Trophoblast cell (in vitro differentiated cells and primary cell): Measurements from ENCODE around the gene PDCD6IP.
A peak's percentile ranks its signal among the peaks of the same experiment; 100 is the strongest.

Source experiments
- DNase-seq, 2 donors: peaks; one replicate each; pipeline ENCODE4 v3.0.0-alpha.2; 2016
- H2AFZ ChIP-seq: 2 replicates; pipeline ENCODE4 v1.6.1; 2013; ENCODE audit warnings: low read length, moderate library complexity, mild to moderate bottlenecking; ENCODE audit not compliant: insufficient read depth, poor library complexity
- H2AK5ac ChIP-seq: 2 replicates; pipeline ENCODE4 v1.6.1; 2013; ENCODE audit warnings: mild to moderate bottlenecking, low read length
- H2BK120ac ChIP-seq: 2 replicates; pipeline ENCODE4 v1.6.1; 2013; ENCODE audit warnings: low read length, mild to moderate bottlenecking, moderate library complexity; ENCODE audit not compliant: insufficient read depth, poor library complexity
- H2BK12ac ChIP-seq: 2 replicates; pipeline ENCODE4 v1.6.1; 2013; ENCODE audit warnings: mild to moderate bottlenecking, low read length, moderate library complexity
- H2BK5ac ChIP-seq: 2 replicates; pipeline ENCODE4 v1.6.1; 2013; ENCODE audit warnings: low read length, low read depth, moderate library complexity, mild to moderate bottlenecking; ENCODE audit not compliant: poor library complexity
- H3K14ac ChIP-seq: 2 replicates; pipeline ENCODE4 v1.6.1; 2013; ENCODE audit warnings: mild to moderate bottlenecking, low read length
- H3K18ac ChIP-seq: 2 replicates; pipeline ENCODE4 v1.6.1; 2013; ENCODE audit warnings: mild to moderate bottlenecking, low read length
- H3K23ac ChIP-seq: 2 replicates; pipeline ENCODE4 v1.6.1; 2013; ENCODE audit warnings: low read length
- H3K27ac ChIP-seq: 2 replicates; pipeline ENCODE4 v1.5.1; 2013; ENCODE audit warnings: low read depth, mild to moderate bottlenecking, inconsistent platforms, low read length, moderate library complexity
- H3K27me3 ChIP-seq: 2 replicates; pipeline ENCODE4 v1.6.1; 2013; ENCODE audit warnings: inconsistent platforms, mild to moderate bottlenecking, low read length, moderate library complexity; ENCODE audit not compliant: insufficient read depth
- H3K36me3 ChIP-seq, 2 experiments: 1 replicate in 1 of 2; 2 replicates in 1 of 2; pipeline ENCODE4 v1.6.1; 2013; ENCODE audit warnings: low read length in 2 of 2, mild to moderate bottlenecking in 2 of 2, moderate library complexity in 1 of 2; ENCODE audit not compliant: insufficient read depth in 2 of 2, control insufficient read depth in 1 of 2
- H3K4ac ChIP-seq: 2 replicates; pipeline ENCODE4 v1.6.1; 2013; ENCODE audit warnings: low read depth, mild to moderate bottlenecking, low read length, moderate library complexity
- H3K4me1 ChIP-seq, 2 experiments: 1 replicate in 1 of 2; 2 replicates in 1 of 2; pipeline ENCODE4 v1.6.1; 2013; ENCODE audit warnings: low read length in 2 of 2, mild to moderate bottlenecking in 2 of 2, moderate library complexity in 1 of 2; ENCODE audit not compliant: insufficient read depth in 2 of 2, control insufficient read depth in 1 of 2
- H3K4me2 ChIP-seq: 2 replicates; pipeline ENCODE4 v1.6.1; 2013; ENCODE audit warnings: inconsistent platforms, mild to moderate bottlenecking, low read length, moderate library complexity
- H3K4me3 ChIP-seq: 2 replicates; pipeline ENCODE4 v1.5.1; 2013; ENCODE audit warnings: mild to moderate bottlenecking, low read depth, low read length, inconsistent platforms
- H3K79me1 ChIP-seq: one replicate; pipeline ENCODE4 v1.6.1; 2013; ENCODE audit warnings: low read length
- H3K79me2 ChIP-seq: 2 replicates; pipeline ENCODE4 v1.6.1; 2013; ENCODE audit warnings: low read length, mild to moderate bottlenecking; ENCODE audit not compliant: control insufficient read depth, insufficient read depth, poor library complexity
- H3K9ac ChIP-seq: 2 replicates; pipeline ENCODE4 v1.6.1; 2013; ENCODE audit warnings: mild to moderate bottlenecking, low read length
- H3K9me3 ChIP-seq: 2 replicates; pipeline ENCODE4 v1.6.1; 2013; ENCODE audit warnings: low read depth, mild to moderate bottlenecking, control low read depth, inconsistent platforms, low read length; ENCODE audit not compliant: insufficient read depth
- H4K12ac ChIP-seq: 2 replicates; pipeline ENCODE4 v1.6.1; 2013; ENCODE audit warnings: low read depth, mild to moderate bottlenecking, low read length, moderate library complexity
- H4K8ac ChIP-seq: 2 replicates; pipeline ENCODE4 v1.6.1; 2013; ENCODE audit warnings: low read depth, mild to moderate bottlenecking, low read length, moderate library complexity
- H4K91ac ChIP-seq: one replicate; pipeline ENCODE4 v1.6.1; 2013; ENCODE audit warnings: low read depth, mild to moderate bottlenecking, low read length, moderate library complexity
- WGBS: extraction: QIAGEN DNeasy Blood & Tissue Kit; methylation state at CpG from one replicate; pipeline ENCODE4 v1.1.7; 2013; ENCODE audit warnings: missing lambda C conversion rate; ENCODE audit not compliant: insufficient read length, insufficient coverage; ENCODE audit errors: extremely low coverage; 5-methylcytosine and 5-hydroxymethylcytosine counted together

The PDCD6IP gene

DNA sequence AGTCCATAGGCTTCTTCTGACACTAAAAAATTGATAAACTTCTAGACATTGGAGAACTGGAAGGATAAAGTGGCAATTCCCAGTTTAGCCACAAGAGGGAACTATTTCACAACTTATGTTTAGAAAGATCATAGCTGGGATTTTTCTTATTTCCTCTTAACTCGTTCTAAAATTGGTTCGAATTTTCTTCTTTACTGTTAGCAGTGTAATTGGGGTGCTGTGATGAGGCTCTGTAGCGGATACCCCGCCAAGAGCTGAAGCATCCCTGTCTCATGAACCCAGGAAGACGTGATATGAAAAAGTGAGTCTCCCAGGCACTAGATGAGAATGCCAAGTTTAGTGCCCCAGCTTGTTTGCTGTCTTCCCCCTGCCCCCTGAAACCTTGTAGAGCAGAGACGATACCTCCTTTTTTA is 85.1 kb downstream of the PDCD6IP start:
- Histone ChIP-seq H2AK5ac (no peak overlapping the region), H3K9me3 (no peaks in the 10 kb centered on the region), H3K9ac (no peak overlapping the region), H3K79me2 (no peaks in the 10 kb centered on the region), H4K12ac (no peak overlapping the region), H3K36me3 (no peaks in the 10 kb centered on the region), H3K23ac (no peak overlapping the region), H4K8ac (no peak overlapping the region), H3K4me3 (no peak overlapping the region), H3K4me1 (peaks cover 4 to 9% of the 10 kb centered on the region in 2 experiments), H3K14ac (no peak overlapping the region), H2BK12ac (no peak overlapping the region), H3K79me1 (no peaks in the 10 kb centered on the region), H2AFZ (no peak overlapping the region), H3K27me3 (no peaks in the 10 kb centered on the region), H3K4me2 (peak overlapping the region; percentile 29), H2BK120ac (no peak overlapping the region), H3K4ac (no peak overlapping the region), H2BK5ac (no peak overlapping the region), H3K27ac (no peak overlapping the region), H4K91ac (no peak overlapping the region), H3K18ac (no peak overlapping the region)
- no CpG with 5 or more reads among the region's 6 CpGs for WGBS
- peak; percentile 8 to 82 for DNase-seq

DNA sequence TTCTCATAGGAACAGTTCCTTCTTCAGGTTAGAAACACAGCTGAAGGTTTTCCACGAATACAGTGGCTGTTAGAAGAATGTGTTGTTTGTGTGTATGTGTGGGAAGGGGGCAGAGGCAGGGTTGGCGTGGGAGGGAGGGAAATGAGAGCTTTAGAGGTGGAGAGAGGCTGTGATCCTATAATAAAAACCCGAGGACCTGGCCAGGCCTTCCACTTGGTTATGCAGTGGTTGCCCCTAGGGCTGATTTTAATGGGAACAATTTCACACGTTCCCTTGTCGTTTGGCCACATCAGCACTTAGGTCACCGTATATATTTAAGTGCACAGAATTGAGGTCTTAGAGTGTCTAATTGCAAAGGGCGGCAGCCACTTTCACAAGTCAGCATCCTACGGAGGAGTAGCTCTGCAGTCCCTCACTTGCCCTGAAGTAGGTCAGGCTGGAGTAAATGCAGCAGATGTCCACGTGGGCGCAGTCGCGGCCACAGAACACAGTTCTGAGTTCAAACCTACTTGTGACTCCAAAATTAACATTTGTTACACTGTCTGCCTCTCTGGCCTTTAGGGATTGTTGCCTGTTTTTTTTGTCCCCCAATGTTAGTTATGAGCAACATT is 85.6 kb downstream of the PDCD6IP start:
- no peak overlapping the region for H3K18ac ChIP-seq
- H2BK5ac ChIP-seq, result no peak overlapping the region
- WGBS, result no CpG with 5 or more reads among the region's 12 CpGs
- H3K36me3 ChIP-seq, result no peaks in the 10 kb centered on the region
- no peak overlapping the region for H4K12ac ChIP-seq
- DNase-seq, result peak in 1 of 2 donors; percentile 57
- no peak overlapping the region for H3K23ac ChIP-seq
- no peak overlapping the region for H2AFZ ChIP-seq
- no peak overlapping the region for H2BK120ac ChIP-seq
- no peak overlapping the region for H3K27ac ChIP-seq
- peaks cover 4 to 9% of the 10 kb centered on the region in 2 experiments for H3K4me1 ChIP-seq
- no peak overlapping the region for H4K91ac ChIP-seq
- no peak overlapping the region for H3K4me3 ChIP-seq
- no peak overlapping the region for H3K9ac ChIP-seq
- H3K4ac ChIP-seq, result no peak overlapping the region
- no peaks in the 10 kb centered on the region for H3K27me3 ChIP-seq
- H3K14ac ChIP-seq, result no peak overlapping the region
- no peaks in the 10 kb centered on the region for H3K9me3 ChIP-seq
- H3K79me1 ChIP-seq, result no peaks in the 10 kb centered on the region
- no peak overlapping the region for H2AK5ac ChIP-seq
- no peaks in the 10 kb centered on the region for H3K79me2 ChIP-seq
- no peak overlapping the region for H3K4me2 ChIP-seq
- no peak overlapping the region for H4K8ac ChIP-seq
- H2BK12ac ChIP-seq, result no peak overlapping the region

DNA sequence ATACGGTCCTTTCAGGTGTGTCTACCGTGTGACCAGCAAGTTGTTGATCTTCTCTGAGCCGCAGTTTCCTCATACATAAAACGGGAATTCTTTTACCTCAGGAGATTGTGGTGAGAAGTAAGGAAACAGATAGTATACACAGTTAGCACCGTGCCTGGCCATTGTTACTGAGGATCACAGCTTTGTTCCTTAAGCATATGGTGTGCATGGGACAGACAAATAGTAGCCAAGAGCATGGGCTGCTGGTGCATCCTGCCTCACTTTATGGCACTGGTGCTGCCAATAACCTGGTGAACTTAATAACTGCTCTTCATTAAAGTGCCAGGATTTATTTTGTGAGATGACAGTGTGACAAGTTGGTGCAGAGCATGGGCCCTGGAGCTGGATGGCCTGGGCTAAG is 86.3 kb downstream of the PDCD6IP start:
- Histone ChIP-seq H3K9me3 (no peaks in the 10 kb centered on the region), H2BK120ac (no peak overlapping the region), H3K79me2 (no peaks in the 10 kb centered on the region), H2AK5ac (no peak overlapping the region), H3K36me3 (no peaks in the 10 kb centered on the region), H3K14ac (no peak overlapping the region), H3K18ac (no peak overlapping the region), H2BK12ac (no peak overlapping the region), H4K12ac (no peak overlapping the region), H3K23ac (no peak overlapping the region), H3K4me2 (no peak overlapping the region), H3K4me3 (no peak overlapping the region), H4K8ac (no peak overlapping the region), H3K79me1 (no peaks in the 10 kb centered on the region), H2AFZ (no peak overlapping the region), H4K91ac (no peak overlapping the region), H3K4me1 (peaks cover 4 to 9% of the 10 kb centered on the region in 2 experiments), H3K27ac (no peak overlapping the region), H3K4ac (no peak overlapping the region), H3K27me3 (no peaks in the 10 kb centered on the region), H3K9ac (no peak overlapping the region), H2BK5ac (no peak overlapping the region)
- WGBS, result no CpG with 5 or more reads among the region's 5 CpGs
- no peak for DNase-seq

GRCh38 chr3:33885496-33885895 is 87.1 kb downstream of the PDCD6IP start:
- no peak overlapping the region for H3K27ac ChIP-seq
- H2BK5ac ChIP-seq, result no peak overlapping the region
- H3K4me3 ChIP-seq, result peak overlapping the region; percentile 37
- H3K14ac ChIP-seq, result no peak overlapping the region
- H3K9ac ChIP-seq, result no peak overlapping the region
- H2AK5ac ChIP-seq, result no peak overlapping the region
- peaks cover 4 to 9% of the 10 kb centered on the region in 2 experiments for H3K4me1 ChIP-seq
- H3K27me3 ChIP-seq, result no peaks in the 10 kb centered on the region
- no peak overlapping the region for H2AFZ ChIP-seq
- H3K18ac ChIP-seq, result no peak overlapping the region
- H3K36me3 ChIP-seq, result no peaks in the 10 kb centered on the region
- no peak overlapping the region for H4K8ac ChIP-seq
- no peak overlapping the region for H2BK120ac ChIP-seq
- H3K4ac ChIP-seq, result no peak overlapping the region
- no peak overlapping the region for H2BK12ac ChIP-seq
- WGBS, result no CpG with 5 or more reads among the region's 6 CpGs
- DNase-seq, result no peak
- H3K79me1 ChIP-seq, result no peaks in the 10 kb centered on the region
- H3K79me2 ChIP-seq, result no peaks in the 10 kb centered on the region
- H4K12ac ChIP-seq, result no peak overlapping the region
- peak overlapping the region; percentile 9 for H3K23ac ChIP-seq
- H3K9me3 ChIP-seq, result no peaks in the 10 kb centered on the region
- no peak overlapping the region for H3K4me2 ChIP-seq
- H4K91ac ChIP-seq, result no peak overlapping the region
